Common myeloid progenitor, CD34-positive (primary cell): ENCODE data around the gene NELL1.

ENCODE experiments used
- CTCF ChIA-PET: fragments of 350-600 bp; sonication (Branson Sonifier 250); formaldehyde crosslinking; loops from one replicate; lab custom pipeline; 2021; ENCODE audit warnings: antibody characterized with exemption; lab: Charles Lee
- POLR2A ChIA-PET: fragments of 350-600 bp; sonication (Branson Sonifier 250); formaldehyde crosslinking; loops from one replicate; lab custom pipeline; 2021; ENCODE audit warnings: antibody characterized with exemption; lab: Charles Lee
- DNase-seq, 3 donors: peaks; one replicate each; pipeline versions ENCODE4 v3.0.0 to v3.0.0-alpha.2; 2013
- H3K27ac ChIP-seq, 2 experiments: 1 replicate in 1 of 2; 2 replicates in 1 of 2; pipeline ENCODE4 v1.7.0; 2013; ENCODE audit warnings: inconsistent platforms in 2 of 2, low read length in 2 of 2, mild to moderate bottlenecking in 2 of 2, low read depth in 1 of 2, moderate library complexity in 1 of 2; ENCODE audit not compliant: severe bottlenecking in 2 of 2, insufficient read depth in 1 of 2, poor library complexity in 1 of 2
- H3K27me3 ChIP-seq, 5 experiments: replicated peaks in 2 of 5; 1 replicate in 3 of 5; 2 replicates in 2 of 5; pipeline versions ENCODE4 v1.6.1 to v1.7.0; 2013; ENCODE audit warnings: low read length in 4 of 5, mild to moderate bottlenecking in 2 of 5, moderate library complexity in 2 of 5, inconsistent platforms in 1 of 5; ENCODE audit not compliant: insufficient read depth in 5 of 5, control insufficient read depth in 4 of 5
- H3K36me3 ChIP-seq, 4 experiments: 1 replicate in 2 of 4; 2 replicates in 2 of 4; pipeline versions ENCODE4 v1.6.1 to v1.7.0; 2013; ENCODE audit warnings: low read length in 3 of 4, control low read depth in 1 of 4, mild to moderate bottlenecking in 1 of 4; ENCODE audit not compliant: control insufficient read depth in 4 of 4, insufficient read depth in 4 of 4
- H3K4me1 ChIP-seq, 4 experiments: 1 replicate in 3 of 4; 2 replicates in 1 of 4; pipeline versions ENCODE4 v1.6.1 to v1.7.1; 2013; ENCODE audit warnings: low read length in 3 of 4, mild to moderate bottlenecking in 3 of 4, control low read depth in 1 of 4, inconsistent platforms in 1 of 4, moderate library complexity in 1 of 4; ENCODE audit not compliant: control insufficient read depth in 4 of 4, insufficient read depth in 4 of 4; ENCODE audit errors: control extremely low read depth in 1 of 4
- H3K4me3 ChIP-seq, 7 experiments: 1 replicate in 4 of 7; 2 replicates in 3 of 7; pipeline versions ENCODE4 v1.5.1 to v1.7.0; 2013; ENCODE audit warnings: mild to moderate bottlenecking in 7 of 7, low read length in 6 of 7, moderate library complexity in 6 of 7, inconsistent platforms in 2 of 7, low read depth in 2 of 7, control low read depth in 1 of 7; ENCODE audit not compliant: insufficient read depth in 4 of 7, control insufficient read depth in 1 of 7; ENCODE audit errors: extremely low read depth in 1 of 7
- H3K9me3 ChIP-seq, 5 experiments: 1 replicate in 4 of 5; 2 replicates in 1 of 5; pipeline versions ENCODE4 v1.6.1 to v1.7.1; 2013; ENCODE audit warnings: low read length in 4 of 5, mild to moderate bottlenecking in 2 of 5, inconsistent platforms in 1 of 5, low read depth in 1 of 5, moderate library complexity in 1 of 5; ENCODE audit not compliant: control insufficient read depth in 4 of 5, insufficient read depth in 2 of 5; ENCODE audit errors: control extremely low read depth in 1 of 5
- WGBS: methylation state at CpG from one replicate; pipeline ENCODE4 v1.1.5; 2013; ENCODE audit not compliant: insufficient coverage; 5-methylcytosine and 5-hydroxymethylcytosine counted together

Gene NELL1

DNA sequence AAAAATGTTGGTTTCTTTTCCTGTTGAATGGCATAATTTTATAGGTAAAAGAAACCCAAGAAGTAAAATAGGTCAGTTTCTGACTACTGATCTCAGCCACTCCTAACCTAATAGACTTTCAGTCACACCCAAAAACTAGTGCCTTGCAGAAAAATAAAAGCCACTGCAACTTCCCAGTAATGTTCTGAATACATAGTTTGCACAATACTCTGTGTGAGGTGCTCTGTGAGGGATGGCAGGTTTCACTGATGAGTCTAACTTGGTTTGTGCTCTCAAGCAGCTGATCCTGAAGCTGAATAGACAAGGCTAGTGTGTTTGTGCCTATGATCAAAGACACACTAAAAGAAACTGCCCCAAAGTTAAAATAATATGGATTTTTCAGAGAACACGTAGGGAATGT, 758.3 kb downstream of the NELL1 start:
- WGBS: 86% methylated on average over 1 of the region's 1 CpG
- CTCF ChIA-PET: interaction anchor here (1.4 to 1.6 kb wide), 2 partner anchors 22 to 86 kb away, joined by 3 read pairs; no protein-coding TSS in a partner anchor
- no peak for DNase-seq

DNA sequence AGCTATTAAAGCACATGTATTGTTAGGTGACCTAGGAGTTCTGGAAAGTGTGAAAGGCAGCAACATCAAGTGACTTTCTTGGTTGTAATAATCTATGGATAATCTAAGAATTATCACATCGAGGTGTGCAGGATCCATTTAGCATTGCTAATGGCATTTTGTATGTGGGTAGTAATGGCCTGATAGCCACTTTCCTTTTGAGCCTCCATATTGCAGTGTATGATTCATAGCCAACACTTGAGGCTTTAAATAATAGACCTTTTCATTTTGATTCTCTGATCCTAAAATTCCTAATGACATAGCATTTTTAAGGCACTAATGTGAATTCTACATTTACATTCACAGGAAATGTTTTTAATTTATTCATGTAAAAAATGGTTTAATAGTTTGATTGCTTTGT, 759.4 kb downstream of the NELL1 start:
- DNase-seq: no peak
- ChIA-PET CTCF (interaction anchor here (1.4 kb wide), 1 partner anchor 21 kb away, joined by 3 read pairs; no protein-coding TSS in a partner anchor), POLR2A (no interaction called here)
- Histone ChIP-seq H3K4me1 (no peaks in the 10 kb centered on the region), H3K27me3 (no peaks in the 10 kb centered on the region), H3K36me3 (no peaks in the 10 kb centered on the region), H3K27ac (no peak overlapping the region), H3K9me3 (no peaks in the 10 kb centered on the region), H3K4me3 (no peak overlapping the region)
- 100% methylated on average over 1 of the region's 1 CpG for WGBS

More for the DNA sequence above, 758.3 kb downstream of the NELL1 start:
- H3K27me3 ChIP-seq: no peaks in the 10 kb centered on the region
- no peaks in the 10 kb centered on the region for H3K4me1 ChIP-seq
- H3K27ac ChIP-seq: no peak overlapping the region
- no peak overlapping the region for H3K4me3 ChIP-seq
- H3K36me3 ChIP-seq: no peaks in the 10 kb centered on the region
- no peaks in the 10 kb centered on the region for H3K9me3 ChIP-seq
- POLR2A ChIA-PET: no interaction called here

DNA sequence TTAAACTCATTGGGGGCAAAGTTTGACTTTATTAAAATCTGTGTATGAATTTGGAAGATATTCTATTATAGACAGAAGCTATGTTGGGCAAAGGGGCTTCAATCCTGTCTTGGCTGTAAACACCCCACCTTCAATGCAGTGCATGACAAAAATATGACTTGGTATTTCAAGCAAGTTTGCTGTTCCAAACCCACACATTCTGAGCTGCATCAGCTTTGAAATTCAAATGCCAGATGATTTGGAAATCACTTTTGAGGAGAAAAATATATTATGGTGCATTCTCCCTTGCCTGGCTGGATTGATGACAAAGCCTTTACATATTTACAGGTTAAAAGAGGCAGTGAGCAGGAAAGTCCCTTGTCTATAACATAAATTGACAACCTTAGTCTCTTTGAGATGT, 760.0 kb downstream of the NELL1 start:
- DNase-seq: no peak
- Histone ChIP-seq H3K4me1 (no peaks in the 10 kb centered on the region), H3K27ac (no peak overlapping the region), H3K27me3 (no peaks in the 10 kb centered on the region), H3K9me3 (no peaks in the 10 kb centered on the region), H3K4me3 (no peak overlapping the region), H3K36me3 (no peaks in the 10 kb centered on the region)
- ChIA-PET POLR2A (no interaction called here), CTCF (no interaction called here)

DNA sequence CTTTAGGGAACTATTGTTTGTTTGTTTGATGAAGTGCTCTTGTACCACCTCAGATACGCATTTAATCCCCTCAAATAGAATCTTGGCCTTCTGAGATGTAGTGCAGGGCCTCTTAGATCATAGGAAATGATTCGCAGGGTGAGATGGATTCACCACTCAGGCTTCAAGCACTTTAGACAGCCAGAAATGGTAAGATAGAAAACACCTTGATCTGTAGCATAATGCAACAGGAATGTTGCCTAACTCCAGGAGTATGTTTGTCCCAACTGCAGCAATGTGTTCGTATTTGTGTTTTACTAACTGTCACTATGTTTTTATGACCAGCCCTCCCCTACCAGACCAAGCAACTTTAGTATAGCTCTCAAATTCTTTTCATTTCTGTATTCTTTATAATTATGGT, 761.2 kb downstream of the NELL1 start:
- no peaks in the 10 kb centered on the region for H3K27me3 ChIP-seq
- H3K36me3 ChIP-seq: no peaks in the 10 kb centered on the region
- no peaks in the 10 kb centered on the region for H3K4me1 ChIP-seq
- H3K4me3 ChIP-seq: no peak overlapping the region
- no peak overlapping the region for H3K27ac ChIP-seq
- no peak for DNase-seq
- ChIA-PET POLR2A (no interaction called here), CTCF (no interaction called here)
- no peaks in the 10 kb centered on the region for H3K9me3 ChIP-seq
- WGBS: 84% methylated on average over 2 of the region's 3 CpGs

DNA sequence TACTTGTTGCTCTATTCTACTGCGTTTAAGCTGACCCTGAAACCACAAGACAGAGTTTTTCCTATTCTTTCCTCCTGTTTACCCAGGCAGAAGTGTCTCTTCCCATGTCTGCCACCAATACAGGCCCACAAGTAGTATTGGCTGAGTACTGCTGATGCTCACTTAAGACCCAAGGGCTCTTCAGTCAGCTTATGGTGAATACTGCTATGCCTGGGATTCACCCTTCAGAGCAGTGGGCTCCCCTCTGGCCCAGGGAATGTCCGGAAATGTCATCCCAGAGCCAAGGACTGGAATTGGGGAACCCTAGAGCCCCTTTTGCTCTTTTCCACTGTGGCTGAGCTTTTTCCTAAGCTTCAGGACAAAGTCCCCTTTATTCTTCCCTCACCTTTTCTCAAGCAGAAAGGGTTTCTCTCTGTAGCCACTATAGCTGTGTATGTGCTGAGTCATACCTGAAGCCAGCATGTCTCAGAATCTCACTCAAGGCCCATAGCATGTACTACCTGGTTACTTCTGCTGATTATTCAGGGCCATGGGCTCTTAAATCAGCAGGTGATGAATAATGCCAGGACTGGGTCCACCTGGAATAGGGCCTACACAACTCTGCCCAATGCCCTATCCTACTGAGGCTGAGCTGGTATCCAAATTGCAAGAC, 777.7 kb downstream of the NELL1 start:
- no peaks in the 10 kb centered on the region for H3K27me3 ChIP-seq
- ChIA-PET CTCF (interaction anchor here (0.7 kb wide), 1 partner anchor 17 kb away, joined by 3 read pairs; no protein-coding TSS in a partner anchor), POLR2A (no interaction called here)
- no peak overlapping the region for H3K27ac ChIP-seq
- no peak overlapping the region for H3K4me3 ChIP-seq
- no peaks in the 10 kb centered on the region for H3K36me3 ChIP-seq
- 95% methylated on average over 2 of the region's 2 CpGs for WGBS
- peak in 2 of 3 donors; percentile 4 to 9 for DNase-seq
- peaks cover 0 to 3% (median 0%) of the 10 kb centered on the region in 5 experiments for H3K9me3 ChIP-seq
- no peaks in the 10 kb centered on the region for H3K4me1 ChIP-seq

DNA sequence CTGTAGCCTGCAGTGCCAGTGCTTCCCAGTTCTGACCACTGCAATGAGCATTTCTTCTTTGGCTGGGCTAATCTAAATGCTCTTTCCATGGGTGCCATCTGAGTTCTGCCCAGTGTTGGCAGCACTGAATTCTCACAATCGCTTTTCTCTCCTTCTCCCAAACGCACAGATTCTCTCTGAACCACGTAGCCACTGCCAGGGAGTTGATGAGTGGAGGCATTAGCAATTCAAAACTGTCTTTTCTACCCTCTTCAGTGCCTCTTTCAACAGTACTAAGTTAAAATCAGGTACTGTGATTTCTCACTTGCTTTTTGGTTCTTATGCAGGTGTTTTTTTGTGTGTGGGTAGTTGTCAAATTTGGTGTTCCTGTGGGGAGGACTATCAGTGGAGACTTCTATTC, 778.5 kb downstream of the NELL1 start:
- CTCF ChIA-PET: no interaction called here
- WGBS: 100% methylated on average over 1 of the region's 3 CpGs
- POLR2A ChIA-PET: no interaction called here

DNA sequence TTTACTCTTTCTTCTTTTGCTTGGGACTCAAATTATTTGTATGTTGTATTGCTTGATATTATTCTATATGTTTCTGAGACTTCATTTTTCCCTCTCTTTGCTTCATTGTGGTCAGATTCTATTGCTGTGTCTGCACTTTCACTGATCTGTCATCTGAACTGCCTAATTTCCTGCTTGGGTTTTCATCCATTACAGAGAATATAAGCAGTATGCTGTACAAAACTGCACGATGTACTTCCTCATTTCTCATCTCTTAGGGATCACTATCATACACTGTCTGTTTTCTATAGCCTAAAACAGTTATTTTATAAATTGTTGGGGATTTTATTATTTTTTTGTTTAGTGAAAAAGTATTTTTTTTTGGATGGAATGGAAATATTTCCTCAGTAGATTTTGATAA, 786.8 kb downstream of the NELL1 start:
- ChIA-PET CTCF (no interaction called here), POLR2A (no interaction called here)
- Histone ChIP-seq H3K27ac (no peak overlapping the region), H3K36me3 (no peaks in the 10 kb centered on the region), H3K27me3 (no peaks in the 10 kb centered on the region), H3K4me1 (peaks cover 0 to 5% (median 0%) of the 10 kb centered on the region in 4 experiments), H3K9me3 (no peaks in the 10 kb centered on the region), H3K4me3 (no peak overlapping the region)
- DNase-seq: peak in 2 of 3 donors; percentile 58 to 68
- WGBS: no CpG with 5 or more reads among the region's 1 CpG

More for the DNA sequence above, 778.5 kb downstream of the NELL1 start:
- Histone ChIP-seq H3K27ac (no peak overlapping the region), H3K27me3 (no peaks in the 10 kb centered on the region), H3K4me1 (no peaks in the 10 kb centered on the region), H3K36me3 (no peaks in the 10 kb centered on the region), H3K9me3 (peaks cover 0 to 3% (median 0%) of the 10 kb centered on the region in 5 experiments), H3K4me3 (no peak overlapping the region)
- DNase-seq: no peak
